MM.1S (cell line): ENCODE results near the gene CAPS.

Source experiments
- EZH2 ChIP-seq: fragments of 300-600 bp; sonication (generic); optimal IDR thresholded peaks from 2 replicates; pipeline ENCODE3; 2017; ENCODE audit warnings: low read depth, mild to moderate bottlenecking, antibody characterized with exemption, low read length, mixed read lengths
- EZH2phosphoT487 ChIP-seq: fragments of 300-600 bp; sonication (generic); IDR thresholded peaks from 2 replicates; pipeline ENCODE4 v1.6.1; 2018; ENCODE audit warnings: antibody characterized with exemption, low read length
- TF ChIP-seq, protein P1 (sequence below): fragments of 300-600 bp; sonication (generic); IDR thresholded peaks from 2 replicates; pipeline ENCODE4 v1.5.1; 2016; ENCODE audit warnings: antibody characterized with exemption, low read length, mixed read lengths

DNA sequence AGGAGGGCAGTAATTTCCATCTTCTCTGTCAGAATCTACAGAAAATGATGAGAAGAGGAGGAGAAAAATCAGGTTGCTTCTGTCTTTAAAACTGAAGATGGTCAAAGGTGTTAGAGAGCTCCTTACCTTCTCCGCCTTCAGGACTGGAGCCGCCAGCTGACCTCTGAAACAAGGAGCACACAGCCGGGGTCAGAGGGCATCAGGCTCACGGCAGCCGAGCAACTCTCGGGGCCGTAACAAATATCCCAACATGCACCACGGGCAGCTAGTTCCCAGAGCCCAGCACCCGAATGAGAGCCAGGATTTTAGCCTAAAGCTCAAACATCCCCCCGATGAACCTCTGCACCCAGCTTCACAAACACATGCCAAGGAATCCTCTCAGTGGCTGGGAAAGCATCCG is 27.6 kb downstream of the CAPS start:
- TF ChIP-seq, protein P1, sequence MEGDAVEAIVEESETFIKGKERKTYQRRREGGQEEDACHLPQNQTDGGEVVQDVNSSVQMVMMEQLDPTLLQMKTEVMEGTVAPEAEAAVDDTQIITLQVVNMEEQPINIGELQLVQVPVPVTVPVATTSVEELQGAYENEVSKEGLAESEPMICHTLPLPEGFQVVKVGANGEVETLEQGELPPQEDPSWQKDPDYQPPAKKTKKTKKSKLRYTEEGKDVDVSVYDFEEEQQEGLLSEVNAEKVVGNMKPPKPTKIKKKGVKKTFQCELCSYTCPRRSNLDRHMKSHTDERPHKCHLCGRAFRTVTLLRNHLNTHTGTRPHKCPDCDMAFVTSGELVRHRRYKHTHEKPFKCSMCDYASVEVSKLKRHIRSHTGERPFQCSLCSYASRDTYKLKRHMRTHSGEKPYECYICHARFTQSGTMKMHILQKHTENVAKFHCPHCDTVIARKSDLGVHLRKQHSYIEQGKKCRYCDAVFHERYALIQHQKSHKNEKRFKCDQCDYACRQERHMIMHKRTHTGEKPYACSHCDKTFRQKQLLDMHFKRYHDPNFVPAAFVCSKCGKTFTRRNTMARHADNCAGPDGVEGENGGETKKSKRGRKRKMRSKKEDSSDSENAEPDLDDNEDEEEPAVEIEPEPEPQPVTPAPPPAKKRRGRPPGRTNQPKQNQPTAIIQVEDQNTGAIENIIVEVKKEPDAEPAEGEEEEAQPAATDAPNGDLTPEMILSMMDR, result no peak
- TF ChIP-seq EZH2 (no peak), EZH2phosphoT487 (no peak)
